NCI-H1105 (cell line): ENCODE measurements around the gene TFAP2D.

Experiments used
- DNase-seq: peaks from one replicate; lab custom pipeline; 2025; lab: John Stamatoyannopoulos, UW

Gene TFAP2D

DNA sequence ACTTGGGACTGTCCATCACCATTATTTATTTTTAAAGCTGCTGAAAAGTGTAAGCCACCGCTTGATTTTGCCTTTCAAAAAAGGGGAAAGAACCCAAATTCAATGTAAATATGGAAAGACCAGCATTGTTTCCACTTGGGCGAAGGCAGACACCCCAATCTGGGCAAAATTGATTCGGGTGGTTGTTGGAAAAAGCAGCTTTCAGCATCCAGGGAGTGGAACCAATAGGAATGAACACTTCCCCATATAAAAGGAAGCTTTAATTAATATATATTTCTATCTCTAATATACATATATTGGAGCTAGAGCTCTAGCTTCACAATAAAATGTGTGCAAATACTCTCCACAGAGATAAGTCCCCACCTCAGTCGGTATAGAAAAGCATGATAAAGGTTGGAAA is at the start of gene TFAP2D:
Gene TFAP2D, plus strand, starts transcription at position 301 of the 400 bp plus-strand sequence. CDS start 530 bp downstream, outside the sequence.
- DNase-seq = no peak

DNA sequence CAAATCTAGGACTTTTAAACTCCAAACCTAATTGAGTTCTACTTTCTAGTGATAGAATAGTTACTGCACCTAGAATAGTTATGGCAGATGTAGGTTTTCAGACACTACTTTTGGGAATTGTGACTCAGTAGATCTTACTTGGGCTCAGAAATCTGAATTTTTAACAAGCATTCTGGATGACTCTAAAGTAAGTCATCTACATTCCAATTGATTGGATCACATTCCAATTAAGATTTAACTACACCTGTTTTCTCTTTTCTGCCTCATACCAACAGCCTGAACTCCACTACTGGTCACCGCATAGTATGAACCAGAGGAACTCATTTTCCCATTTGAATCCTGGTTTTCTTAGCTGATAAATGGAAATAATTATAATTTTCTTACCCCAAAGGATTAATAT is 49.5 kb upstream of the TFAP2D start:
- no peak for DNase-seq

DNA sequence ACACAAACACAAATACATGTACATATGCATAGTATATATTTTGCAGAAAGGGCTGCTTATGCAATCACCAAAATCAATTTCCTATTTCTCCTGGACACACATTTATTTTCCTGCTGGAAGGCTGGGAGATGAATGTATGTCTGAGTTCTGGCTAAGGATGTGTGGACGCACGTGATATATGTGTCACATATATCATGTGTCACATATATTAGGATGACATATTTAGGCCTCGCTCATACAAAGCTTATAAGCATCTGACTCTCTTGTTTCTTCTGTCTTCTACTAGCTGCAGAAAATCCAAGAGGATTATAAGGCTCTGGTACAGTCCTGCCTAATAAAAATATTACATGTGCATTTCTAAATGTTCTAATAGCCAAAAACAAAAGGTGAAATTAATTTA is 47.2 kb upstream of the TFAP2D start:
- DNase-seq = no peak

DNA sequence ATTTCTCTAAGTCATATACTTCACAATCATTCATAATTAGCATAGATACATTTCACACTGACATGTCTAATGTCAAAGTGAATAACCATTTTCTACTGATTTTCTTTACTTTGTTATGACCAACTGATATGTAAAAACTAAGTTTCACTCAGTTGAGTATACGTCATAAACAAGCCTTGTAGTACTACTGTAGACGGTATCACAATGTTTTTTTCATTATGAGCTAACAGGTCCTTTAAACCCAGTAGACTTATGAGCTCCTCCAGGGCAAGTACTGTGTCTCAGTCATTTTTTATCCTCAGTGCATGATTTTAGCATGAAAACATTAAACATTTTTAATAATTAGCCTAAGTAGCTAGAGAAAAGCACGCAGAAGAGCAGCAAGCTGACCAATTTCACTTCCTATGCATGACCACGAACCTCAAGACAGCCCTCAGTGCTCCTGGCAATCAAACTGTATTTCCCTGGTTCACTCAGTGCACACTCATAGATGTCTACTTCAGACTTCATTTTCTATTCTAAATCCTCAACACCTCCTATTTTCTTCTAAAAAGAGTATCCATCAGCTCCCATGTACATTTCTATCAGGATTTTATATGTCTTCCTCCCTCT is 32.0 kb upstream of the TFAP2D start:
- DNase-seq = no peak

DNA sequence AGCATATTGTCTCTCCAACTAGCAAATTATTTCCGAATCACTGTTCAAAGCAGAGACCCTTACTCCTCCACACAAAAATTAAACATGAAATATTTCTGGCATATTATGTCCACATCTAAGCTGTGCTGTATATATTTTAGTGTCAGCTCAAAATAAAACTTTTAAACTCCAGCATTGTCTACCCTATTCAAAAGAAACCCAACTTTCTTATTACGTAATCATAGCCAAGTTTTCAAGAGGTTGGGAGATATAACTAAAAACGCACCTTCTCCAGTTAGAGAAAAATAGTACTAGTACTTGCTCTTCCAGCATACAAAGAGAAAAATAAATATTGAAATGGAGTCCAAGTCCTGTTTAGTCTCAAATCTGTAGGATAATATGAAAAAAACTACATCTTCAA is 24.1 kb upstream of the TFAP2D start:
- no peak for DNase-seq

DNA sequence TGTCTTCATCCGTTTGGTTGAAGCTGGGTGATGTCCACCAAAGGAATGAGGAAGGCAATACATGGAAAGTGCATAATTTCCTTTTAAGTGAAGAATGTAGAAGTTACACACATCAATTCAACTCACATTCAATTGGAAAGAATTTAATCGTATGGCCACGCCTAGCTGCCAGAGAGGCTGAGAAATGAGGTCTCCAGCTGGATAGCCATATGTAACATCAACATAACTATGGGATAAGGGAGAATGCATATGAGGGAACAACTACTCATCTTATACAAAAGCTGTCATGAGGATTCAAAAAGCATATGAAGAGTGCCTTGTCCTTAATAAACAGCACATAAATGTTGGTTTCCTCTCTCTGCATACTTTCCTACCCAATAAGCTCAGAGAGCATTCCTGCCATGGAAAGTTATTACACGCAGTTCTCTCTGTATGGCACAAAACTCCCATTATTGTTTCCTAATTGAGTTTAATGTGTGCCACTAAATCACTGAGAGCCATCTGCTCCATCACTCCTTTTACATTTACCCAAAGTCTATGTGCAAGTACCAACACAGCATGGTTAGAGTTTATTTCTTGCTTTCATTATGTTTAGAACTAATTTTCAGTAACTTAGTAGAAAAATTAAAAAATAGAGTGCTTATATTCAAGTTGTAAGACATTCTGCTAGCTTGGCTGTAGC is 21.4 kb upstream of the TFAP2D start:
- DNase-seq = no peak

DNA sequence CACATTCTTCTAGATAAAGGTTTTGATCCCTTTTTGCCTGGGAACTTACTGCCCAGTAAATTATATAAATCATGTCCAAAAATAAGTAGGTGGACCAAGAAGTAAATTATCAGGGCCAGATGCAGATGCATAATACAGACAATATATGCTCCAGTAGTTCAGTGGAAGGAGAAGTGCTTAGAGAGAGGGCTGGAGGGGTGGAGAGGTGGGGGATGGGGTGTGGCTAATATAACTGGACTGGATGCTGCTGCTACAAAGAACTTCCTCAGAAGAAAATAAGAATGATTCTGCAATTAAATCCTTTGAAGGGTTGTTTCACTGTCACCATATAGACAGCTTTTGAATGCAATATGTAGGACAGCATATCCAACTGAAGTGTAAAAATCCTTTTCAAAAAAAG is 14.8 kb upstream of the TFAP2D start:
- DNase-seq = no peak

DNA sequence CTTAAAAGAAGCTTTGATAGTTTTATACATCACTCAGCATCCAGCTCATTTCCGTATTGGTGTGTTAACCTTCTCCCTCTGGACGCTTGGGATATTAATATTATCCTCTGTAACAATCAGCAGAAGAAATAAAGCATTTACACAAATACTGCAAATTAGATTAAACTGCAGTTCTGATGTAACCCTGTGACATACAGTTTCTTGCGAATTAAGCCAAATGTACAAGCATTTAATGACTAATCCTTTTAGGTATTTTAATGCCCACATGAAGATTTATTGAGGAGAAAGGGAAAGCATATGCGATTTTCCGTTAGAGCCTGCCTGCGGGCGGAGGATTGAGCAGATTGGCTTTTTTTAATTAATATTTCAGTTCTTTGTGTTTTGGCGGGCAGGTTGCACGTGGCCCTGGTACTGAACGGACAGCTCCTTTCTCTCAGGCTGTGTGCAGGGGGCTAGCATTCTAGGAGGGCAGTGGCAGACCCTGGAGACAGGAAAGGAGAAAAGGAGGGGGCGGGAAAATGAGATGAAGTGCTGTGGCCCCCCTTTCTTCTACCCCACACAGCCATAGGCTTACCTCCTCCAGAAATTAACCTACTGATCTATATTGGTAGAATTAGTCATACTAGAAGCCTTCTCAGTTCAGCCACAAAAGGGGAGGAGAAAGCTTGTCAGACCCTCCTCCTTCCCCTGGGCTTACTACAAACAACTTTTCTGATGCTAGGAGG is 14.1 kb upstream of the TFAP2D start:
- no peak for DNase-seq

DNA sequence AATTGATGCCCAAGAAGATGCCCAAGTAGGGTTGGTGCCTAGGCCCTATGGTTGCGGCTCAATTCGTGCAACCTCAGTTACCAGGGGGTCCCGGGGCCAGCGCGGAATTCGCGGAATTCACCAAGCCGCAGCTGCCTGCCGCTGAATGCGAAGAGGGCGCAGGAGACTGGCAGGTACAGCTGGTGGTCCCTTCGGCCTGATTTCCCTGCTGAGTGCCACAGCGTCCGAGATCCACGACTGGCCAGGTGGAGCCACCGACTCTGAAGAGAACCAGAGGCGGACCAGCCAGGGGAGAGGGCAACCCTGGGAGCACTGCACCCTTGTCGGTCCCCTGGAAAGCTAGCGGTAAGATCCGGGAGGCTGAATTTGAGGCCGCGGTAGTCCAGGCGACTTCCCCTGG is 6.8 kb upstream of the TFAP2D start:
- DNase-seq = no peak

DNA sequence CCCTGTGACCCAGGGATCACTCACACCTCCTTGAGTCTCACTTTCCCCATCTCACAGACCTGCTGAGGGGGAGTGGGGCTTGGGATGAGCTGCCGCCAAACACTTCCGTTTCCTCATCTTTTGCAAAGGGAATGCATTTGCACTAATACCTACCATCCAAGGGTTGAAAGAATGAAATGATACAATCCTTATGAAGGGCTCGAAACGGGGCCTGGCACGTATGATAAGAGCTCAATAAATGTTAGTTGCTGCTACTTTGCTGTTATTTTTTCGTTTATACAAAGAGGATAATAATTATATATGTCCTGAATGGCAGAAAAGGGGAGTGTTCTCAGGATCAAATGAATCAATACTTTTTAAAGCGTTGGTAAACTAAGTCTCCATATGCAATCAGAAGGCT is 6.1 kb upstream of the TFAP2D start:
- DNase-seq = no peak

DNA sequence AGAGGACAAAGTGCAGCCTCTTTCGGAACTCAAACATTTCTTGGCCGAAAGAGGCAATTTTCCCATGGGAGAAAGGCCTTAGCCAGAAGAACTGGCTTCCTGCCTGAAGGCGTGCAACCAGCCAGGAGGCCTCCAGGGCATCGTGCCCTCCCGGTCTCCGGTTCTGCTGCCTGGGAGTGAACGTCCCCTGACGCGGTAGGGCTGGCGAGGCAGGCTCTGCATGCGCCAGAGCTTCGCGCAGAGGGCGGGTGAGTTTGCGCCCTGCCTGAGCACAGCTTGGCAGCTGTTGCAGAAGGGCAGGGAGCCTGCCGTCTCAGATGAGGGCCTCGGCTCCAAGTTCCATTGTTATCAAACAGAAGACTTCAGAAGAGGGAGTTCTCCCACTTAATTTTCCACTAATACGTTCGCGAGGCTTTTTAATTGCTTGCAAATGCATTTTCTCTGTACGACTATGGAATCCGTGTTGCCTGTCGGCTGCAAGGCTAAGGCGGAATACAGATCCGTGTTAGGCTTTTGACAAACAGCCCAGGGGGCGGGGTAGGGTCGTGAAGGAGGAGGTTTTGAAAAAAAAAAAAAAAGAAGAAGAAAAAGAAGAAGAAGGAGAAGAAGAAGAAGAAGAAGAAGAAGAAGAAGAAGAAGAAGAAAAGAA is 5.5 kb upstream of the TFAP2D start:
- peak; percentile 80 for DNase-seq

DNA sequence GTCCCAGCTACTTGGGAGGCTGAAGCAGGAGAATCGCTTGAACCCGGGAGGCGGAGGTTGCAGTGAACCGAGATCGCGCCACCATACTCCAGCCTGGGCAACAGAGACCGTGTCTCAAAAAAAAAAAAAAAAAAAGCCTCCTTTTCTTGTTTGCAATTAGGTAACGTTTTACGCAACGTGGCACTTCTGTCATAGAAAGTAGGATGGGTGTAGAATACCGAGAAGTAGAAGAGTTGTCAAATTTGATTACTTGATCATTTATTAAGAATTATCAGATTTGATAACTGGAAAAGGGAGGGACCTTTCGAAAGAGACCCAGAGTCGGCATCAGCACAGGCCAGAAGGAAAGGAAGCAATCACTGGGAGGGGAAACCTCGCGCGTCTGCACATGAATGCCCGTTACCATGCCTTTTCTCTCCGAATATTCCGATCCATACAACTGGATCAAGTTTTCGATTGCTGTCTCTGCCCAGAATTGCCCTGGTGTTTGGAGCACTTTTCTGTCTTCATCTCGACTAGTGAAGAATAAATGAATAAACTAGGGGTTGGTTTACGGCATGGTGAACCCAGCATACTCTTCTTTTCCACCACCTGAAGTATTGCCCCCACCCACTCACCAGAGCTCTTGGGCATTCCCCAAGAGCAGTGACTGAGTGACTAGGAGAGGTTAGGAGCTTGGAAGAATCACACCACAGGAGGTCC is 4.5 kb upstream of the TFAP2D start:
- no peak for DNase-seq

DNA sequence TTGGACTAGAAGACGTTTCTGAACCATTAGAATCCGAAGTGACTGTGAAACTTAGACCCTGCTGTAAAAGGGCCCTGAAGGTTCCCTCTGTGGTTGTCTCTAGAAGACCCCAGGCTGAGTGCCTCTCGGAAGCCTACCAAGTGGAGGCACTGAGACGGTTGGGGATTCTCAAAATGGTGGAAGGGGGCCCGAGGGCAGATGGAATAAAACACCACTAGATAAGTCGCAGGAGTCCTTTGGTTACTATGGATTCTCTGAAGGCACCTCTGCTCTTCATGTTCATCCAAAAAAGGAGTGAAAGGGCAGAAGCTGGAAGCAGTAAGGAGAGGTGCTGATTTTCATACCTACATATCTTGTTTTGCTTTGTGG is 4.0 kb upstream of the TFAP2D start:
- DNase-seq = no peak

DNA sequence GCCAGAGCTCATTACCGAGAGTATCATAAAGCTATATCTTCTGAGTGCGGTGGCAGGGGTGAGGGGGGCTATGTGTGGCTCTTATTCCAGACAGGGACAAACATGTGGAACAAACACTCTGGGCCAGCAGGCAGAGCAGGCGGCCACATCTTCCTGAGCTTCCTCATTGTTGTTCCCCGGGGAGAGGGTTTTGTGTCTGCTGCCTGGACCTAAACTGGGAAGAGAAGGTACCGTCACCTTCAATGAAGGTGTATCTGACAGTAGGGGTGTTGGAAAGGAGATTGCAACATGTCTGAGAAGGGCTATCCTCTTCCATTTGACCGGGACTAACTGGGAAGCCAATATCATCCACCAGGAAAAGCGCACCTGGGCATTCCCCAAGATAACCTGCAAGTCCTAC is 1.6 kb upstream of the TFAP2D start:
- DNase-seq = no peak

DNA sequence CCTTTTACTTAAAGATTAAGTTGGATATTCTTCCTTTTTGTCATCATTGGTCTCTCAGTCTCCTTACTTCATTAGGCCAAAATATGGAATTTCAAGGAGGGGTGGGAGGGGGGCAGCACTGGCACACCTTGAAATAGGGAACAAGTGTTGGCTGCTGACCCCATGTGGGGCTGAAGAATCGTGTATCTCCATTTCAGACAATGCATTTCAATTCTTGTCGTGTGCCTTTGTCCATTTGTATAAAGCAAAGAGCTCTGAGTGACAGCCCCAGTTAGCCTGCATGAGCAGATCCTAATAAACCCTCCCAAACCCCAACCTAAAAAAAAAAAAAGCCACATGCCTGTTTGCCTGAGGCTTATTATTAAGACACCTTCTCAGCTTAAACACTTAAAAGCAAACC is 1.0 kb upstream of the TFAP2D start:
- no peak for DNase-seq

DNA sequence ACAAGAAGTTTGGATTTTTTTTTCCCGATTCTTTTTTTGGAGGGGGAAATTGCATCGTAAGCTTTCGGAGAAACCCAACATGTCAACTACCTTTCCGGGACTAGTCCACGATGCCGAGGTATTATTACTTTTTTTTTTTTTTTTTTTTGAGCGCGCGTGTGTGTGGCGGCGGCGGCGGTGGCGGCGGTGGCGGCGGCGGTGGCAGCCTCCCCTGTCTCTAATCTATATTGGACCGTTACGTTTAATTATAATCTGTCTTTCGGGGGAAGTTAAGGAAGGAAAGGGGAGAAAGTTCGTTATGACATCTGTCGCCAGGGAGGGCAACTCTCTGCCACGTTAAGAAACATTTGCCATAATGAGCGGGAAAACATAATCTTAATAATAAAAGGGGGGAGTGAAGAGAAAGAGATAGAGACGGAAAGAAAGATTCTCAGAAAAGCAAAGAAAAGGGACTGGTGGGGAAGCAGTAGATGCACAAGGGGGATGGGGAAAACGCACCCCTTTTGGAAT is 706 bp downstream of the TFAP2D start:
- no peak for DNase-seq

DNA sequence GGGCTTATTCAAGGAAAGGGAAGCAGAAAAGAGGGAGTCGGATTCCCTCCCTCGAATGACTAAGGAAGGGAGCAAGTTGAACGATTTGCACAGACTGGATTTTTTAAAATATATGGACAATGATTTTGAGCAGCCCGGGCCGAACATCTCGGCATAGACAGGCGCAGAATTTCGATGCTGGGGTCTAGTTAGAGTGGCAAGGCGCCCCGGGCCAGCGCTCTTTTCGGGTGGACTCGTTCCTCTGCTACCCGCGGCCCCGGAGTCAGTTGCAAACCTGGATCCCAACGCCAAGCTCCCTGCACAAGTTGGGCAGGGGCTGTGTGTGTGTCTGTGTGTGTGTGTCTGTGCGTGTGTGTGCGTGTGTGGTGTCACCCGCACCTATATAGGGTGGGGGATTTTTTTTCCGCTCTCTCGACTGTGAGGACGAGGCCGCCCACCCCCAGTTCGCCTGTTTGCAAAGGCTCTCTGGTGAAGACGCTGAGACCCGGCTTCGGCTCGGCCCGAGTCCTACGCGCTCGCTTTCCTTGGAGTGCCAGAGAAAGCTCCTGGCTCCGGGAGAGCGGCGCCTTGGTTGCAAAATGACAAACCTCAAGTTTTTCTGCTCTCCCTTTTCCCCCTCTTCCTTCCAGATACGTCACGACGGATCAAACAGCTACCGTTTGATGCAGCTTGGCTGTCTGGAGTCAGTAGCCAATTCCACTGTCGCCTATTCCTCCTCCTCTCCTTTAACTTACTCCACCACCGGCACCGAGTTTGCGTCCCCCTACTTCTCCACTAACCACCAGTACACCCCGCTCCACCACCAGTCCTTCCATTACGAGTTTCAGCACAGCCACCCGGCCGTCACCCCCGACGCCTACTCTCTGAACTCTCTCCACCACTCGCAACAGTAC is 1.4 kb downstream of the TFAP2D start:
- no peak for DNase-seq

DNA sequence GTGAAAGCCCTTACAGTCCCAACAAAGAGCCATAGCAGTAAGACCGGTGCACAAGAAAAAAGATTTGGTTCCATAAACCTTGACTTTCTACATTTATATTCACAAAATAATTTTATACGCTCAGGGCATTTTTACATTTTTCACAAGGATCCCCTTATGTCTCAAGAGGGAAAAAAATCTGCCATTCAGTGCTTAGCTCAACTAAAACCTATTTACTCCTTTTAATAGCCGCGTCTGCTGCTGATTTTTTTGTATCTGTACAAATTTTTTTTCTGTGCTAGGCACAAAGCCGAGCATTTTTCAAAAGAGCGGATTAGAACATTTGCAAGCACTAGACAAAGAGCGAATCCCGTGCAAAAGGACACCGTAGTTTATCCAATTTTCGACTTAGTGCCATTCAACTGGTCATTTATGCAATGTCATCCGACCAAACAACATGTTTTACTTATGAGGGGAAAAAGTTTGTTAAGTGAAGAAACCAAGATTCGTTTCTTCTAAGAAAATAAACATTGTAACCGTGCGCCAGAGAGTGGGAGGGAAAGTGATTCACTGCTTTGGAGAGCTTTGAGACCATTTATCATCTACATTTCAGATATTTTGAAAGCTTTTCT is 3.7 kb downstream of the TFAP2D start:
- DNase-seq = no peak

DNA sequence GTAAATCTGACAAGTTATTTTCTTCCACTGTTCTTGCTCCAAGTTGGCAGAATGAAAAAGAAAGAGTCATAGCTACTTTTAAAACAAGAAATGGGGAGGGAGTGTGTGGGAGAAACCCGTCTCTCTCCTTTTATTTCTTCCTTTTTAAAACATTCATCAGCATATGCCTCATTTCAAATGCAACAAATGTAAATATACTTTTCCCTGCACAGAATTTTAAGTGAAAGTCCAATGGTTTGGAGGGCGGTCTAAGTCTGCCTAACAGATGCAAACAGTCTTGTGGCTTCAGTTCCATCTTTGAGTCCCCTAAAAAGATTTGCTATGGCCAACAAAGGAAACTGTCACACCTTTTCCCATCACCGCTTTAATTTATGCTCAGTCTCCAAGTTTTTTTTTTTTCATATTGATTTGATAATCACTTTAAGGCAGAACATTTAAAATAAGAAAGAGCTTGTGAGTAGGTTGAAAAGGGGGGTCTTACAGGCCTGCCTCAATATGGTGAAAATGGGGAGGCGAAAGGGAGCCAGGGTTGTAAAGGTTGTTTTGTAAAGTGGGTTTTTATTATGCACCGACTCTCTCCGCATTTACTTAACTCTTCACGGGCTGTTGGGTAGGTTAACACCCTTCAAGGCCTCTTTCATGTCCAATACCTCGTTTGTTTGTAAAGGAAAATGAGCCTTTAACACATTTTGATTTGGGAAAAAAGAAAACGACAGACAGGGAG is 4.6 kb downstream of the TFAP2D start:
- no peak for DNase-seq

DNA sequence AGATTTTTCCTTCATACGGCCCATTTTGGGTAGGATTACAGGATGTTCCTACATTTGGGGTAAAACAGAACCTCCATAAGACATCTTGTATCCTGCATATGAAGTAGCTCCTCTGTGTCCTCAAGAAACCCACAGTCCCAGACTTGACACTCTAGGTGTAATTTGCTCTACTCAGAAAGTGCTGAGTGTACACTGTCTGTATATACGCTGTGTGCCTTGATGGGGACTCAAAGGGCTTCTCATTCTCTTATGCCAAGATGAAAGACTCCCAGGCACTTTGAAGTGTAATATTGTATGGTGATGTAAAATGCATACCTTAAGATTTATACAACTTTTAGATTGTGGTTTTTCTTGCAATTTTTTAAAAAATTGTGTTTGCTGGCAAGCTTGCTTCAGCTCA is 5.2 kb downstream of the TFAP2D start:
- no peak for DNase-seq
